H4 (cell line): ENCODE measurements around the gene CHMP2B. TPM values are rescaled to one million over a fixed set of nuclear protein-coding genes. Genes with fewer than 3 reads are reported as not detected.

Source experiments
- total RNA-seq: library from RNA; depleted of rRNA; stranded (reverse); fragments of >200 nt; shearing (Covaris generic); gene quantifications from 2 replicates; pipeline ENCODE4 v1.2.3, GENCODE V29; 2014; rRNA removed

Gene CHMP2B
- total RNA-seq, 1 experiment from 2014 or later = 26.2 TPM

Other genes starting within 250 kb of the CHMP2B start
- 2.9 and 3.1 TPM in 2 replicates for gene VGLL3, start 236.2 kb upstream of the CHMP2B start, total RNA-seq
- gene POU1F1, start 49.3 kb downstream of the CHMP2B start, total RNA-seq = not detected in 2 replicates